NCI-H2081 treated with DMSO at 0.1 percent for 48 hours (cell line): Measurements from ENCODE around the gene WDR48.
"Not testable (repeated sequence)": the region's sequence is repeated elsewhere in the genome, so short reads cannot be mapped to it uniquely, and the experiment has no call there.

Experiments
- DNase-seq: peaks from one replicate; lab custom pipeline; 2025; lab: John Stamatoyannopoulos, UW

WDR48 gene

GRCh38 chr3:39051649-39052561, at the start of gene WDR48, which contains the start of gene SCN11A:
Gene WDR48 (plus strand): TSS chr3:39052016. CDS start chr3:39052026, 10 bp downstream.
Gene SCN11A (minus strand): TSS chr3:39051944. CDS start chr3:38950362, 101,582 bp downstream.
- DNase-seq, result peak; percentile 58

GRCh38 chr3:39005295-39005694, 46.5 kb upstream of the WDR48 start:
- DNase-seq, result no peak

- no peak for DNase-seq
Observed at GRCh38 chr3:39011191-39011736, 40.6 kb upstream of the WDR48 start.

GRCh38 chr3:39013289-39013688, 38.5 kb upstream of the WDR48 start:
- DNase-seq, result no peak

- no peak for DNase-seq
Observed at GRCh38 chr3:39013921-39014509, 37.8 kb upstream of the WDR48 start.

GRCh38 chr3:39015418-39015817, 36.4 kb upstream of the WDR48 start:
- DNase-seq, result no peak

- no peak for DNase-seq
Observed at GRCh38 chr3:39019299-39019698, 32.5 kb upstream of the WDR48 start.

- no peak for DNase-seq
Observed at GRCh38 chr3:39021029-39021428, 30.8 kb upstream of the WDR48 start.

- DNase-seq, result no peak
Observed at GRCh38 chr3:39021465-39022285, 30.1 kb upstream of the WDR48 start.

GRCh38 chr3:39022286-39022630, 29.6 kb upstream of the WDR48 start:
- DNase-seq, result no peak

GRCh38 chr3:39024497-39024896, 27.3 kb upstream of the WDR48 start:
- DNase-seq, result no peak

- no peak for DNase-seq
Observed at GRCh38 chr3:39025222-39025970, 26.4 kb upstream of the WDR48 start.

- DNase-seq, result no peak
Observed at GRCh38 chr3:39028546-39028945, 23.3 kb upstream of the WDR48 start.

- DNase-seq, result no peak
Observed at GRCh38 chr3:39029556-39029955, 22.3 kb upstream of the WDR48 start.

- no peak for DNase-seq
Observed at GRCh38 chr3:39038165-39038564, 13.7 kb upstream of the WDR48 start.

GRCh38 chr3:39050029-39050428, 1.8 kb upstream of the WDR48 start:
- DNase-seq, result no peak

- no peak for DNase-seq
Observed at GRCh38 chr3:39052583-39052982, 767 bp downstream of the WDR48 start.

GRCh38 chr3:39053696-39054095, 1.9 kb downstream of the WDR48 start:
- DNase-seq, result no peak

GRCh38 chr3:39056151-39056550, 4.3 kb downstream of the WDR48 start:
- DNase-seq, result no peak

GRCh38 chr3:39061228-39061627, 9.4 kb downstream of the WDR48 start:
- not testable (repeated sequence) for DNase-seq

GRCh38 chr3:39062180-39062579, 10.4 kb downstream of the WDR48 start:
- no peak for DNase-seq

GRCh38 chr3:39063143-39063542, 11.3 kb downstream of the WDR48 start:
- no peak for DNase-seq
